Activated T-cell treated with anti-CD3 and anti-CD28 coated beads, Interleukin-2, amount 50 U/mL, for 48 hours (primary cell): ENCODE data around the gene FXYD6.
"Not testable (repeated sequence)": the region's sequence is repeated elsewhere in the genome, so short reads cannot be mapped to it uniquely, and the experiment has no call there.

ENCODE experiments used
- DNase-seq, 2 experiments: peaks; one replicate each; pipeline ENCODE4 v3.0.0-alpha.2; 2020

The FXYD6 gene

DNA sequence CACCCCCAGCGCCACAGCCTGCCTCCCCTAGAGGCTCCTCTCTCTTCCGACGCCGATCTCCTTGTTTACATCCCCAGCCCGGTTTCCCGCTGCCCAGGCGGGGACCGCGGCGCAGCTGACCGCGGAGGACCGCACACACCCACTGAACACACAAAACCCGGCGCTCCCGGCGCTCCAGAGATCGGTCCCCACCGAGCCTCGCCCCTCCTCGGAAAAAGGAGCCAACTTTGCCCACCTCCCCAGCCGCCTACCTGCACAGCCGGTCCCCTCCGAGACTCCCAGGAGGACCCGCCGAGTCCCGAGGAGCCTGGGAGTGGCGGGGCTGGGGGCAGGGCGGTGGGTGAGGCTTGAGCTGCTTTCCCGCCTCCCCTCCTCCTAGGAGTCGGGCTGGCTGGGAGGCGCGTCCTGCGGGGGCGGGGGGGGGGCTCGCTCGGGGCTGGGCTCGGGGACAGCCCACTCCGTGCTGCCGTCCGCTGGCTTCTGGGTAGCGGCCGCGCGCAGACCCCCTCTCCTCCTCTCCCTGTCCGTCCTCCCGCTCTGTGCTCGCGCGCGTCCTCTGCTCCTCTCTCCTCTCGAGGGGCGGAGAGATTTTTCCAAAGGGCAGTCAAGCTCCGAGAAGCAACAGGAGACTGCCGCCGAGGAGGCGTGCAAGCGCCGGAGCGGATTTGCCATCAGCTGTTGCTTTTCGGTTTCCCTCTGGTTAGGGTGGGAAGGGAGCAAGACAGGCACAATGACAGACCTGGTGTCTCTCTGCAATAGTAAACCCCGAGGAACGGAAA is at the start of gene FXYD6:
Gene FXYD6 (minus strand): TSS at position 318 of the 779 bp plus-strand sequence. CDS start 33,882 bp downstream, outside the sequence.
- DNase-seq = peak in 1 of 2 experiments; percentile 31

- not testable (repeated sequence) for DNase-seq
Measured at GRCh38 chr11:117926166-117926565, 49.7 kb upstream of the FXYD6 start.

DNA sequence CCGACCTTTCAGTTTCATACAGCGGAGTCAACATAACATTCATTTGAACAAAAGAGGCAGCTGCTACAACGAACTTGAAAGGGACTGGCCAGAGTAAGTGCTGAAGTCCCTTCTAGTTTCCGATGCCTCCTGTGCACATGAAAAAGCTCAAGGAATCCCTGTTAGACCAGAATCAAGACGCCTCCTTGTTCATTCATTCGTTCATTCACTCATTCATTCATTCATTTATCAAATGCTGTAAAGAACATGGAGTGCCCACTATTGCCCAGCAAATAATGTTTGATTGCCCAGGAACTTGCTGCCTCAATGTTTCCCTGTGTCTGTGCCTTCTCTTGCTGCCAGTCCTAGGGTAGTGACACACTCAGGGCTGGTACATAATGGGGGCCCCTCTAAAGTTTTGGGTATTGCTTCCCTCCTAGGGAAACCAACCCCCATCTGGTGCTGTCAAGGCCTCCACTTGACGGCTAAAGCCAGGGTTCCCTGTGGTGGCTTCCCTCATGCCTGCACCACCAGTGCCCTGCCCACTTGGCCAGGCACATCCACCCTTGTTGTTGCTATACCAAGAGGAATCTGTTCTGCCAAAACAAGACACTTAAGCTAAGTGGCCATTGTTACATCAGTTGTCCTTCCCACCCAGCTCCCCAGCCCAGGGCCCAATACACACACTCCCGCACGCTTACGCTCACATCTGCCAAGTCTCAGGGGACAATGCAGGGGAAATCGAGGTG is 48.9 kb upstream of the FXYD6 start:
- DNase-seq = no peak

- DNase-seq = no peak
Measured at GRCh38 chr11:117924631-117925170, 48.2 kb upstream of the FXYD6 start.

DNA sequence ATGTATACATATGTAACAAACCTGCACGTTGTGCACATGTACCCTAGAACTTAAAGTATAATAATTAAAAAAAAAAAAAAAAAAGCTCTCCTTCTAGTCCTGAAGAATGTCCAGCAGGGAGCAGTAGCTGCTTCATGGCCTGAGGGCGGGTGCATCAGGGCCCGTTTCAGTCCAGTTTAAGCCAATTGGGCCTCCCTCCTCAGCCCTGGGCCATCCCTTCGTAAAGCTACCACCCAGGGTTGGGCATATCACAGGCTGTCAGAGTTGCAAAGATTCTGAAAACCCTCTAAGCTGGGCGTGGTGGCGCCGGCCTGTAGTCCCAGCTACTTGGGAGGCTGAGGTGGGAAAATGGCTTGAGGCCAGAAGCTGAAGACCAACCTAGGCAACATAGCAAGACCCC is 47.3 kb upstream of the FXYD6 start:
- no peak for DNase-seq

- DNase-seq = no peak
Measured at GRCh38 chr11:117923275-117923674, 46.8 kb upstream of the FXYD6 start.

DNA sequence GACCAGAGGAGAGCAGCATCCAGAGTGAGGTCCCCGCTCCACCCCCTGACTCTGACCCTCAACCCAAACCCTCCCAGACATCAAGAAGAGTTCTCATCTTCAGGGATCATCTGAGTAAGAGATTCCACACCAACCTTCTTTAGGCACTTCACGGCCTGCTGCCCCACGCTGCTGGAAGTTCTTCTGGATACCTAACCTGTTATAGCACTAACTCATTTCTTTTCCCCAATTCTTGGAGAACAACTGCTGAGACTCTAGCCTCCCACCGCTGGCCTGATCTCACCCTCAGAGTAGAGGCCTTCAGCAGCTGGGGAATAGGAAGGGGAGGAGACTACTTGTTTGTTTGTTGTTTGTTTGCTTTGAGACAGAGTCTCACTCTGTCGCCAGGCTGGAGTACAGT is 45.4 kb upstream of the FXYD6 start:
- no peak for DNase-seq

- DNase-seq = no peak
Measured at GRCh38 chr11:117921456-117921855, 45.0 kb upstream of the FXYD6 start.

DNA sequence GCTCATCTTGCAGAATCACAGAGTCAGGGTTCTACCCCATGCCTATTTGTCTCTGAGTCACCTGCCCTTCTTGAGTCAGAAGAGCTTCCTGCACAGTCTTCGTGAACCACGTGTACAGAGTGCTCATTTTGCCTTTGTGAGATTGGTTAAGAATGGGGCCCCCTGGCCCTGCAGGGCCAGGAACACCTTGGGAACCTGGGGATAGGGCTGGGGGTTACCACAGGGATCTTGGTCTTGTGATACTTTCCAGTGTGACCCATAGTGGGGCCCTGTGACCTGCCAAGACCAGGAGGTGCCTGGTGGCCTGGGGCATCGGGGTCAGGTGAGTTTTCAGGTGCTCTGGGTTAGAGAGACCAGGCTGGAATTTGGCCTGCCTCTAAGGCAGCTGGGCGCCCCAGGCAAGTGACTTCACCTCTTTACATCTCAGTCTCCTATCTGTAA is 43.3 kb upstream of the FXYD6 start:
- DNase-seq = peak; percentile 43 to 45

DNA sequence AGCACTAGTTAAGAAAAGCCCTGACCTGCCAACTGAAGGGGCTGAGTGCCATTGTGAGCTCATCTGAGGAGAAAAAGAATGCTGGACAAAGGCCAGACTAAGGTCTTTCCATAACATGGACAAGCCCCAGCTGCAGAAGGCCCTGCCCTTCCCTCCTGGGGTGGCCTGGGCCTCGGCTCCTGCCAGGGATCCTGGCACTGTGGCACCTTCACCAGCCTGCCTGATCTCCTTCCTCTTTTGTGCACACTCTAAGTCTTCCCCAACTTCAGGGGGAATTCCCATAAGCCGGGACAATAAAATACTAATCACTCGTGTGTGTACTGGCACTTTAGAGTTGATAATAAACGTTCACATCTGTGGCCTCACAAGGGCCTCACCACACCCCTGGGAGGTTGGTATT is 42.9 kb upstream of the FXYD6 start:
- no peak for DNase-seq

DNA sequence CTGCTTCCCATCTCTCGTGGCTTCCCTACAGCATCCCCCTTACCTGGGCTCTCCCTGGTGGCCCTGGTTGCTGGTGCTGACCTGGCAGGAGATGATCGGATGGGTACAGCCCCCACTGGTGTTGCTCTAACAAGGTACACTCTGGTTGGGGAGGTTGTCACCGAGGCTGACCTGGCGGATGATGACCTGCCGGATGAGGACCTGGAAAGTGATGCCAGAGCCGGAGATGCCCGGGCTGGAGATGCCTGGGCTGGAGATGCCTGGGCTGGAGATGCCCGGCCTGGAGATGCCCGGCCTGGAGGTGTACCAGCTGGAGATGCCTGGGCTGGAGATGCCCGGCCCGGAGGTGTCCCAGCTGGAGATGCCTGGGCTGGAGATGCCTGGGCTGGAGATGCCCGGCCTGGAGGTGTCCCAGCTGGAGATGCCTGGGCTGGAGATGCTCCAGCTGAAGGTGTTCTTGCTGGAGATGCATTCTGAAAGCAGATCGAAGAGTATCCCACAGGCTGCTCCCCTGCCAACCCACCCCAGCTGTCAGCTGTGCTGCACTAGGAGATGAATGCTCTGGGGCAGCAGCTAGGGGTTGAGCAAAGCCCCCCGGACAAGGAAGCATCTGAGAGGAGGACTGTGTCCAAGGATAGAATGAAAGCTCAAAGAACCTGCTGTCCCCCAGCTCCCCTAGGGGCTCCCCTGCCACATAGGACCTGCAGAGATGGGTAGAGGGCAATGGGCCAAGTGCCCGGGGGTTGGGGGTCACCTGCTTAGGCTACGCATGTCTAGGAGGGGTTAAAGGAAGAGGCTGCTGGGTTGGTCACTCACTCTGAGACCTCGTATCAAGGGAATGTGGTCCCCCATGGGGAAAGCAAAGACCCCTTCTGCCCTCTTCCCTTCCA is 42.2 kb upstream of the FXYD6 start:
- DNase-seq = no peak

DNA sequence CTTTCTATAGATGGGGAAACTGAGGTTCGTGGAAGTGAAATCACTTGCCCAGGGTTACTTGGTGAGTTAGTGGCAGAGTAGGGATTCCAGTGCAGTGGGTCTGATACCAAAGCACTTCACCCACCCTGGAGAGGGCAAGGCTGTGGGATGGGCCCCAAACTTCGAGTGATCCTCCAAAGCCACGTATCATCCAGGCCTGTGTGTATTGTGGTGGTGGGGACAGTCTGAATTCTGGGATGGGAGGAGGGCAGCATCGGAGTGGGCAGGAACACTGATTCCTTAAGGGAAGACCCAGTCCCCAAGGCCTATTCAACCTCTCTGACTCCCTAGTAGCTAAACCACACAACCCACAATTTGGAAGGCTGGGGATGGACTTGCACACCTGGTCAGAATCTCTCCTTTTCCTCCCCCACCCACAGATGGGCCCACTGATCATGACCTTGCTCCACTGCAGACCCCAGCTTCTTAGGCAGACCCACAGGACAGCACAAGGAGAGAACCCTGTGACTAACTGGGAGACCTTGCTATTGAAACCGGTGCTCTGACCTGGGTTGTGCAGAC is 41.2 kb upstream of the FXYD6 start:
- no peak for DNase-seq

- no peak for DNase-seq
Measured at GRCh38 chr11:117916956-117917355, 40.5 kb upstream of the FXYD6 start.

GRCh38 chr11:117915672-117916235 is 39.3 kb upstream of the FXYD6 start:
- no peak for DNase-seq

DNA sequence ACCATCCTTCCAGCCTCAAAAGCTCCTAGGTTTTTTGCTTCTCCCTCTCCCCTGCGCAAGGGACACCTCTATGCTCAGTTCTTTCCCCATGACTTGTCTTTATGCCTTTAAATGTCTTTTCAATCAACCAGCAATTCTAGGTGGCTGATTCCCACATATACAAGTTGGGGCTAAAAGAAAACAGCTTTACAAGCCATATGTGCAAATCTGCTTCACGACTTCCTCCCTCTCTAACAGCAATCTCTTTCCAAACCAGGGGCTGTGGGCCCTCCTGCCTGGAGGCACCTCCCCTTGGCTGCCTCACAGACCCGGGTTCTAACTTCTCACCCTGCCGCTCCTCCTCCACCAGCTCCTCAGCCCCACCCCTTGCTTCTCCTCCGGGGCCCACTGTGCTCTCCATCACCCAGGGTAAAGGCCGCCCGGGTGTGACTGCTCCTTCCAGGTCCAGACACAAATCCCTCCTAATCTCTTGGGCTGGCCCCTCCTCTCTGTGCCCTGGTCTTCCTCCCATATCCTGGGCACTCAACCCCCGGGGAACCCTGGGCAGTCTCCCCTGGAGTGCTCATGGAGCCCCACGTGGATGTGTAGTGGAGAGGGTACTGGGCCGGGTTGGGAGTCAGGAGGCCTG is 38.6 kb upstream of the FXYD6 start:
- DNase-seq = no peak

DNA sequence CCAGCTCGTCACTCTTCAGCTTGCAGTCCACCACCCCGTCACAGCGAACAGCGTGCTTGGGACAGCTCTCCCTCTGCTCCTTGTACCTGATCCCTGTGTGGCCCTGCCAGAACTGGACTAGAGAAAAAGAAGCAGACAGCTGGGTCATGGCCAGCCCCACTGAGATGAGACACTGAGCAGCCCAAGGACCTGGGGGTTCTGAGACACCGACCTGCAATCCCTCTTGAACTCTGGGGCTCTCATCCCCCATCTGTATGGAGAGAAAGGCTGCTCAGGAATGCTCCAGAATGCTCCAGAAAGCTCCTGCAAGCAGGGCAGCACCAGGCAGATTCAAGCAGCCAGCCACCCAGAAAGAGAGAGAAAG is 37.9 kb upstream of the FXYD6 start:
- no peak for DNase-seq

DNA sequence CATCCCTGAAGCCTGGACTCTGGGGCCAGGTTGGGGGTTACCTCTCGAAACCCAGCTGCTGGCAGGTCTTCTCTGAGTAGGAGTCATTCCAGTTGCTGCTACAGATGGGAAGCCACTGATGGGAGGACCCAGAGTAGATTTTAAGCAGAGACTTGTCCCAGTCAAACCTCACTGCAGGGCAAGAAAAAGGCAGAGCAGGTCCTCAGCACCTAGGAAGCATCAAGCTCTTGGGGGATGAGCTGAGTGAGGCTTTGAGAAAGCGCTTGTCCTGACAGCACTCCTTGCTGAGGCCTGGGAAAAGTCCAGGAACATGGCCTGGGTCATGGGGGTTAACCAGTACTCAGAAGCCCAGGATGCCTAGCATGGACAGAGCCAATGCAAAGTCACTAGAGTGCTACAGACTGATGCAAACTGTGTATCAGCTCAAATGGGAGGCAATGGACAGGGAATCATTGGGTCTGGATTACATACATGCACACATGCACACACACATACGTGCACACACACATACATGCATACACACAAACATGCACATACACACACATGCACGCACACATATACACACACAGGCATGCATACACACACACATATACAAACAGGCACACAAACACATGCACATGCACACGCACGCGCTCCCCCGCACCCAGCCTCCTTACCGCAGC is 37.4 kb upstream of the FXYD6 start:
- DNase-seq = no peak

DNA sequence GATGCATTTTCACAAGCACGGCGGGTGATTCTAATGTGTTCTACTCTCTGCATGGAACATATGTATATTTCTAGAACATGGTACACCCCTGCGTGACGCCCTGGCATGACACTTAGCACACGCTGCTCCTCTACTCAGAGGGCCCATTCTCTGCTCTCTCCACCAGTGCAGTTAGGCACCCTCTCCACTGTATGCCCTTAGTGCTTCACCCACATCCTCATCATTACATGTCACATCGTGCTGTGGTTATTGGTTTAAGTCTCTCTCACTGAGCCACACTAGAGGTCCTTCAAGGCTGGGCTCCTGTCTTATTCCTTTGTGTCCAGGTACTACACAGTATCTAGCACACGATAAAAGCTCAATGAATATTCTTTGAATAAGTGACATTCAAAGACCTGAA is 36.0 kb upstream of the FXYD6 start:
- DNase-seq = no peak

DNA sequence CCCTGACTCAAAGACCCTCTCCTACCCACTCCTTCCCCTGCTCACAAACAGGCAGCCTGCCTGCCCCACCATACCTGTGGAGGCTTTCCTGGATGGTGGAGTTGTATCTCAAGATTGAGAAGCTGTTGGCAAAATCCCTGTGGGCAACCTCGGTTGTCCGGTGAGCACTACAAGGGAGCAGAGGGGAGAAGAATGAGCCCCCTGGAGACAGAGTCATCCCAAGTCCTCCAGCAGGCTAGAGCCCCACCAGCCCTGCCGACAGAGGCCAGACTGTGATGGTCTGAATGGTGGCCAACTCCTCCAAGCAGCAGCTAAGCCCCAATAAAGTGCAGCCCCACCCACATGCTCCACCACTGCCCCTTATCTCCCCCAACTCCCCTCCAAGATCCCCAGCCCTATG is 35.2 kb upstream of the FXYD6 start:
- no peak for DNase-seq

DNA sequence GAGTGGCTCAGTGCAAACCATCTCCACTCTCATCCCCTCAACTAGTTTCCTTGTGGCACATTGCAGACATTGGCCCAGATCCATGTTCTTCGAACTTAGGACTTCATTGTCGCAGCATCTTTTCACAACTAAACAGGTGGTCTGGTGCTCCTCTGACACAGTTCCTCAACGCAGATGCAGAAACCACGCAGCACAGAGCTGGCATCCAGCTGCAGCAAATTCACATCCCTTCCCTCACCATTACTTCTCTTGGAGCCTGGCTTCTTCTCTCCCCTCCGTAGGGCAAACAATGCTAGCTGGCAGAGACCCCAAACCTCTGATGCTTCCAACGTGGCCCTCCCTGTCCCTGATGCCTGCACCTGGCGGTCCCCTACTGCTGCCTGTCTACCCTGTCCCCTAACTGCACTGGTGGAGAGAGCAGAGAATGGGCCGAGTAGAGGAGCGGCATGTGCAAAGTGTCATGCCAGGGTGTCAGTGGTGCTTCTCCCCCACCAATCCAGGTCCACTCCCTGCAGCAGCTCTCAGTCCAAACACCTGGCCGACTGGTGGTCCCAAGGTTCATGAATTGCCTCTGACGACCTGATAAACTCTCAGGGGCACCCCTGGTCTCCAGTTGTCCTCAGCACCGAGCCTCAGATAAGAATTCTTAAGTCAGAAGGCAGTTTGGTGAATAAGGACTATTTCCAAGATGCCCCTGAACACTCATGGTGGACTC is 34.6 kb upstream of the FXYD6 start:
- no peak for DNase-seq

- DNase-seq = no peak
Measured at GRCh38 chr11:117910525-117910924, 34.1 kb upstream of the FXYD6 start.
